HepG2 (cell line): ENCODE results near the gene IRGQ.

Experiments
- CTCF ChIP-seq: sonication (generic); formaldehyde crosslinking; IDR thresholded peaks from 2 replicates; pipeline ENCODE4 v1.5.0; 2020; ENCODE audit warnings: mild to moderate bottlenecking, missing genetic modification reagents, moderate library complexity
- E2F5 ChIP-seq: sonication (generic); formaldehyde crosslinking; conservative IDR thresholded peaks from 2 replicates; pipeline ENCODE4 v1.4.0; 2020; ENCODE audit warnings: missing genetic modification reagents
- HNF4G ChIP-seq, 2 experiments: sonication (generic) in 1 of 2; formaldehyde crosslinking in 1 of 2; IDR thresholded peaks; 2 replicates each; pipeline versions ENCODE4 v1.4.0 to v1.6.1; 2011 to 2020; ENCODE audit warnings: borderline replicate concordance in 2 of 2, low read depth in 2 of 2, mild to moderate bottlenecking in 2 of 2, low read length in 1 of 2, missing genetic modification reagents in 1 of 2, moderate library complexity in 1 of 2
- MAZ ChIP-seq, 2 experiments: sonication (generic) in 1 of 2; formaldehyde crosslinking in 1 of 2; IDR thresholded peaks; 2 replicates each; pipeline versions ENCODE4 v1.5.0 to v1.6.1; 2012 to 2020; ENCODE audit warnings: low read depth in 2 of 2, mild to moderate bottlenecking in 2 of 2, borderline replicate concordance in 1 of 2, improper control_type of control experiment in 1 of 2, low read length in 1 of 2, missing genetic modification reagents in 1 of 2, moderate library complexity in 1 of 2
- POLR2AphosphoS5 ChIP-seq: IDR thresholded peaks from 2 replicates; pipeline ENCODE4 v1.6.1; 2012; ENCODE audit warnings: low read depth, low read length
- REST ChIP-seq, 2 experiments: IDR thresholded peaks; 2 replicates each; pipeline ENCODE4 v1.6.1; 2011 to 2012; ENCODE audit warnings: low read length in 2 of 2, borderline replicate concordance in 1 of 2, low read depth in 1 of 2, mild to moderate bottlenecking in 1 of 2, moderate library complexity in 1 of 2

- TF ChIP-seq POLR2AphosphoS5 (no peak), REST (IDR thresholded peaks at IDR 0.05; ENCODE audit: borderline replicate concordance in 1 of 2, low read depth in 1 of 2, low read length in 2 of 2) (no peak), MAZ (IDR thresholded peaks at IDR 0.05; ENCODE audit: borderline replicate concordance, low read depth, low read length) (no peak), MAZ (CRISPR knock-in tag; IDR thresholded peaks at IDR 0.05; ENCODE audit: low read depth) (no peak), CTCF (no peak), E2F5 (CRISPR knock-in tag) (no peak), HNF4G (IDR thresholded peaks at IDR 0.05; ENCODE audit: borderline replicate concordance, low read depth, low read length) (no peak), HNF4G (CRISPR knock-in tag; IDR thresholded peaks at IDR 0.05; ENCODE audit: borderline replicate concordance, low read depth) (no peak)
Measured at GRCh38 chr19:43572171-43572588, 23.8 kb downstream of the IRGQ start.
